Hematopoietic multipotent progenitor cell (in vitro differentiated cells): ENCODE results near the gene FUZ. TPM values are rescaled to one million over a fixed set of nuclear protein-coding genes. Genes with fewer than 3 reads are reported as not detected.

Source experiments
- DNase-seq, 3 donors: peaks; one replicate each; pipeline ENCODE4 v3.0.0-alpha.2; 2011 to 2015; ENCODE audit warnings: low read depth in 2 of 3, low spot score in 2 of 3
- total RNA-seq: library from RNA; depleted of rRNA; stranded (reverse); fragments of >200 nt; gene quantifications from one replicate; pipeline ENCODE4 v1.2.3, GENCODE V29; 2012

The FUZ gene
- total RNA-seq, 1 donor, result 40.1 TPM

DNA sequence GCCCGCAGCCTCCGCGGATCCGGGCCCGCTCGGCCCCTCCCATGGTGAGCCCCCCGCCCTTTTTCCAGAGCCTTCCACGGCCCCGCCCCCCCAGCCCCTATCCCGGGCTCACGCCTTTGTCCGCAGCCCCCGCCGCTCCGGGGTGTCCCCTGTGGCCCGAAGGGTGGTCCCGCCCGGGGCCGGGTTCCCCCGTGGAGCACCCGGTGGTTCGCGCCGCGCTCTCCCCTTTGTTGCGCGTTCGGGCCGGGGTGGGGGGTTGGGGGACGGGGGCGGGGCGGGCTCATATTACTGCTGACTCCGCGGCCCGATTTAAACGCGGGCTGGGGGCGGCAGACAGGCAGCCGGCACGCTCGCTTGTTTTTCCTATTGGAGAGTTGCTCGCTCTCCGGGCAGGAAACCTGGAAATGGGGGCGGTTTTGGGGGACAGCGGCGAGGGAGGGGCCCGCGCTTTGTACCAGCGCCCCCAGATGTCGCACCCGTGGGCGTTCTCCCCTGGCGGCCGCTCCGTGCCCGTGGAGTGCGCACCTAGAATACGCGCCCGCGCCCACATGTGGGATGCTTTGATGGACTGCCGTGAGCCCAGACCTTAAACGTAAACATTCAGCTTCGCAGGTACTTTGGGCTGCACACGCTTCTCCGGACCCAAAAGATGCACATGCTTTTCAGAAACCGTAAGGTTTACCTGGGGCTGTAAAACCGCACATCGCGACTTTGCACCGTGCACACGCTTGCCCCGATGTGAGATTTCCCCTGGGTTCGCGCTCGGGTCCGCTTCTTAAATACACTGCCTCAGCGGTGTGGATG is 38.6 kb upstream of the FUZ start:
- peak in 1 of 3 donors; percentile 29 for DNase-seq

GRCh38 chr19:49850487-49851342 is 37.6 kb upstream of the FUZ start, which contains the start of gene PTOV1:
TSS of gene PTOV1 (plus strand) at chr19:49851159.
- DNase-seq, result peak; percentile 77 to 94 (median 90)

- no peak for DNase-seq
Observed at GRCh38 chr19:49850221-49850486, 37.1 kb upstream of the FUZ start.

GRCh38 chr19:49849433-49850220 is 36.5 kb upstream of the FUZ start:
- DNase-seq, result no peak

GRCh38 chr19:49848938-49849337 is 35.8 kb upstream of the FUZ start:
- DNase-seq, result no peak

GRCh38 chr19:49847731-49848696 is 34.9 kb upstream of the FUZ start:
- DNase-seq, result peak in 2 of 3 donors; percentile 68 to 76

- no peak for DNase-seq
Observed at GRCh38 chr19:49846408-49846807, 33.3 kb upstream of the FUZ start.

DNA sequence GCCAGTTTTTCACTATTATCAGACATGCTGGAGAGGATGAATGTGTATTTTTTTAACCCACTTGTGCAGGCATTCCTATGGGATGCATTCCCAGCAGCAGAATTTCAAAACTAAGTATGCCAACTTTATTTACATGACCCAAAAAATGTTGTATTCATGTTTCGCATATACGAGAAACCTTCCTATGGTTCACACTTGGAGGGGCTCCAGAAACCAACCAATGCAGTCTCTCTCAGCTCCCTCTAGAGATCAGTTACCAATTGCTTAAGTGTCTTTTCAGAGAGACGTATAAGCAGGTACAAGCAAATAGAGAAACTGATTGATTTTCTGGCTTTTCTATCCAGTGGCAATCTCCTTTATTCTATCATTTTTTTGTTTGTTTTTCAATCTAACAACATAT is 32.3 kb upstream of the FUZ start:
- DNase-seq, result no peak

DNA sequence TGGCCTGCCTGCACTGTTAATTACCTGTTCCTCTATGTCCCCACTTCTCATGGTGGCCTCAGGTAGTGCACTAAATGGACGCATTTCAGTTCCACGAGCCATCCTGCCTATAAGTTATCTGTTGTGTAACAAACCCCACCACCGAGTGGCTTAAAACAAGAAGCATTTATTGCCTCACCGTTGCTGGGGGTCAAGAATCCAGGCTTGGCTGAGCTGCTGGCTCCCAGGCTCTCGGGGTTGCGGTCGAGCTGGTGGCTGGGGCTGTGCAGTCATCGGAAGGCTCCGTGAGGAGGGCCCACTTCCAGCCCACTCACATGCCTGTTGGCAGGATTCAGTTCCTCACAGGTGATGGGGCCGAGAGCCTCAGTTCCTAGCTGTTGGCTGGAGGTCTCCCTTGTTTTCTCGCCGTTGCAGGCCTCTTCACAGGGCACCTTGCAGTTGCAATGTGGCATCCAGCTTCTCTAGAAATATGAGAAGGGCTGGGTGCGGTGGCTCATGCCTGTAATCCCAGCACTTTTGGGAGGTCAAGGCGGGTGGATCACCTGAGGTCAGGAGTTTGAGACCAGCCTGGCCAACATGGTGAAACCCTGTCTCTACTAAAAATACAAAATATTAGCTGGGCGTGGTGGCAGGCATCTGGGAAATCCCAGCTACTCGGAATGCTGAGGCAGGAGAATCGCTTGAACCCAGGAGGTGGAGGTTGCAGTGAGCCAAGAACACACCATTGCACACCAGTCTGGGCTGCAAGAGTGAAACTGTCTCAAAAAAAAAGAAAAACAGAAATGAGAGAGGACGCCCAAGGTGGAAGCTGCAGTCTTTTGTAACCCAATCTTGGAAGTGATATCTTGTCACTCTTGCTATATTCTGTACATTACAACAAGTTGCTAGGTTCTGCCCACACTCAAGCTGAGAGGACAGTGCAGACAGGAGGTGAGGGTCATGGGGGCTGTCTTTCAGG is 31.3 kb upstream of the FUZ start:
- DNase-seq, result no peak

GRCh38 chr19:49843265-49843664 is 30.2 kb upstream of the FUZ start:
- no peak for DNase-seq

GRCh38 chr19:49840736-49841249 is 27.7 kb upstream of the FUZ start:
- no peak for DNase-seq

- no peak for DNase-seq
Observed at GRCh38 chr19:49840321-49840720, 27.2 kb upstream of the FUZ start.

DNA sequence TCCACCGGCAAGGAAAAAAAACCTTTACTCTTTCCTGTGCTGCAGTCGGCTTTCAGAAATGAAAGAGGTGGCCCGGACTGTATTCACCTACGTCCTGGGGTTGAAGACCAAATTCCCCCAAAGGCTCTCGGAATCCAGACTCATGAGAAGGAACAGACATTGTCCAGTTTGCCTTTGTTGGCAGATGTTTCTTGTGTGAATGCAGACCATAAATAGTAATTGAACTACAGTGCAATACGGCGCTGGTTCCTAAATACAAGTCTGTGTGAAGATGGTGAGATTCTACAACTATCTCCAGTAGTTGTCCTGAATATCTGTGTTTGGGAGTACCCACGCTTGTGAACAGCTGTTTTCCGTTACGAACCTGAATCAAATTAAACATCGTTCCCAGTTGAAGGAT is 26.6 kb upstream of the FUZ start:
- no peak for DNase-seq

DNA sequence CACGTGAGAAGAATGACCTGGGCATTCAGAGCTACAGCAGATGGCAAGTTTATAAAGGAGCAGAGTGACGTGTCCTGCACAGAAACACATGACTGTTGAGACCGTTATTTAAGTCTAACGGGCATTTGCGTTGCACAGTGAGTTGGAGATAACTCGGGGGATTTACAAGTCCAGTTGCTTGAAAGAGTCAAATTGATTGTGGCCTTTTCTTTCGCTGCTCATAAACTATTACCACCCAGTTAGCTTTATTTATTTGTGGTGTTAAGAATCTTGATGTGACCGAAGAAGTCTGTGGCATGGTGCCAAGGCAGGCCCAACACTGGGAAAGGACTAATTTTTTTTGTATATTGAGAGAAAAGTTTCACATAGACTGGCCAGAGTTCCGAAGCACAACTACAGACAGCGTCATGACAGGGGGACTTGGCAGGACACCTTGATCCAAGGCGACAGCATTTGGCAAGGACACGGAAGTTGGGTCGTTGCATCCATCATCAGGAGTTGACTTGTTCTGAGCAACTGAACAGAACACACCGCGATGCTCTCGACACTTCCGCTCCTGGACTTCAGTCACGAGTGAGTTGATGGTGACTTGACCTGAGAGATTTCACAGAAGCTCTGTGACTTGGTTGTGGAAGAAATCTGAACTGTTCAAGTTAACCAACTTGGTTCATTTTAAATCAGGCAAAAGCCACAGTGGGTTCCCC is 25.9 kb upstream of the FUZ start:
- DNase-seq, result no peak

GRCh38 chr19:49837425-49837824 is 24.3 kb upstream of the FUZ start:
- DNase-seq, result no peak

DNA sequence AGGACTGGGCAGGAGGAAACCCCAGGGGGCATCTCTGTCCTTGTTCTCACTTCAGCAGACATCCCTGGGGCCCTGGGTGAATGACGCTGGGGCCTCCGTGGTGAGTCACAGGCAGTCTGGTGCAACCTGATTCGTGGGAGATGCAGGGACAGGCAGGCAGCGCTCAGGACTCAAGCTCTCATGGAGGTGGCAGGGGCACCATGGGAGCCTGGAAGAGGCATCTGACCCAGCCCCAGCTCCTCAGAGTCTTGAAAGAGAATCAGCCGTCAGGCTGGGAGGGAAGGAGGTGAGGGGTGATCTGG is 23.9 kb upstream of the FUZ start:
- DNase-seq, result no peak

DNA sequence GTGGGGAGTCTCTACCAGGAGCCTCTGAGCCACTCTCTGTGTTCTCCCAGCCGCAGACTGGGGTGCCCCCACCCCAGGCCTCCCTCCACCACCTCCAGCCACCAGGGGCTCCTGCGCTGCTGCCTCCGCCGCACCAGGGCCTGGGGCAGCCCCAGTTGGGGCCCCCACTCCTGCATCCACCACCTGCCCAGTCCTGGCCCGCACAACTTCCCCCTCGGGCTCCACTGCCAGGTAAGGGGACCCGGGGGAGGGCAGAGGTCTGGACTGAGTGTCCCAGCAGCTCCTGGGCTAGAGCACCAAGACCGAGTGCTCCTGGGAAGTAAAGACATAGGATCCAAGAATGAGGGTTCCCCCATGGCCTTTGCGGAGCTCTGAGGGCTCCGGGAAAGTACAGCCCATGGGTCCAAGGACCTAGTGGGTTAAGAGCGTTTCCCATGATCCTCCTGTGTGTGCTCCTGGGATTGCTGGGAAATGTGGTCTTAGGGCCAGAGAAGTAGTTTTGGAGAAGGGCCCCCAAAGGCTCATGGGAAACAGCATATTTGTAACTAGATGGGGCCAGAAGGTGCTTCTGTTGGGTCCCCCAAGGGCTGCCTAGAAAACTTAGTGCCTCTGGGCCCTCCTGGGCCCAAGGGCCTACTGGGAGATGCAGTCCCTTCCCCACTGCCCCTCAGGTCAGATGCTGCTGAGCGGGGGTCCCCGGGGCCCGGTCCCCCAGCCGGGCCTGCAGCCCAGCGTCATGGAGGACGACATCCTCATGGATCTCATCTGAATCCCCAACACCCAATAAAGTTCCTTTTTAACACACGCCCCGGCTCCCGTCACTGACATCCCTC is 23.3 kb upstream of the FUZ start:
- DNase-seq, result no peak
